HEK293T (cell line): Measurements from ENCODE around the gene MTHFR.

ENCODE experiments used
- ARNT ChIP-seq: fragments of 450-650 bp; IDR thresholded peaks from 2 replicates; pipeline ENCODE4 v1.6.1; 2017; ENCODE audit warnings: mild to moderate bottlenecking
- FOXK2 ChIP-seq: fragments of 450-650 bp; IDR thresholded peaks from 2 replicates; pipeline ENCODE4 v1.6.1; 2016; ENCODE audit warnings: mild to moderate bottlenecking
- L3MBTL2 ChIP-seq: fragments of 450-650 bp; conservative IDR thresholded peaks from 2 replicates; pipeline ENCODE4 v1.6.1; 2016; ENCODE audit warnings: mild to moderate bottlenecking
- TARDBP ChIP-seq: fragments of 450-650 bp; IDR thresholded peaks from 2 replicates; pipeline ENCODE4 v1.6.1; 2016
- ZNF384 ChIP-seq: fragments of 450-650 bp; IDR thresholded peaks from 2 replicates; pipeline ENCODE4 v1.6.1; 2016

DNA sequence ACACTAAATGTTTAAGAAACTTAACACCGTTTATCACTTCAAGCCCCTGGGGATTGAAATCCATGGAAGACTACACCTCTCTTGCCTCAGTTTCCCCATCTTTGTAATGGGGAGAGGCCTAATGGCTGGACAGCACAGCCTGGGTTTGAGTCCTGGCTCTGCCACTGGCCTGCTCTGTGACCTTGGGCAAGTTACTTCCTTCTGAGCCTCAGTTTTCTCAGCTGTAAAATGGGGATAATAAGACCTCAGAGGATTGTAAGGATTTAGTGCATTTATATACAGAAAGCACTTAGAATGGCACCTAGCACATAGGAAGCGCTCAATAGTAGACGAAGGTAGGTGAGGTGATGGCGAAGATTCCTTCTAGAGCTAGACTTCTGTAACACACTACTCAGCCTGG is 64.3 kb downstream of the MTHFR start:
- TF ChIP-seq FOXK2 (no peak), ARNT (no peak), L3MBTL2 (no peak), TARDBP (no peak), ZNF384 (no peak)
